GM21723 (cell line): ENCODE data around the gene FILIP1.
"Not testable (repeated sequence)": the region's sequence is repeated elsewhere in the genome, so short reads cannot be mapped to it uniquely, and the experiment has no call there.

ENCODE experiments used
- ATAC-seq: cut with Tn5 transposase; IDR thresholded peaks from one replicate; pipeline ENCODE4 v1.9.1; 2021; ENCODE audit warnings: mild to moderate bottlenecking, moderate library complexity; ENCODE audit not compliant: unreplicated experiment

Gene FILIP1

DNA sequence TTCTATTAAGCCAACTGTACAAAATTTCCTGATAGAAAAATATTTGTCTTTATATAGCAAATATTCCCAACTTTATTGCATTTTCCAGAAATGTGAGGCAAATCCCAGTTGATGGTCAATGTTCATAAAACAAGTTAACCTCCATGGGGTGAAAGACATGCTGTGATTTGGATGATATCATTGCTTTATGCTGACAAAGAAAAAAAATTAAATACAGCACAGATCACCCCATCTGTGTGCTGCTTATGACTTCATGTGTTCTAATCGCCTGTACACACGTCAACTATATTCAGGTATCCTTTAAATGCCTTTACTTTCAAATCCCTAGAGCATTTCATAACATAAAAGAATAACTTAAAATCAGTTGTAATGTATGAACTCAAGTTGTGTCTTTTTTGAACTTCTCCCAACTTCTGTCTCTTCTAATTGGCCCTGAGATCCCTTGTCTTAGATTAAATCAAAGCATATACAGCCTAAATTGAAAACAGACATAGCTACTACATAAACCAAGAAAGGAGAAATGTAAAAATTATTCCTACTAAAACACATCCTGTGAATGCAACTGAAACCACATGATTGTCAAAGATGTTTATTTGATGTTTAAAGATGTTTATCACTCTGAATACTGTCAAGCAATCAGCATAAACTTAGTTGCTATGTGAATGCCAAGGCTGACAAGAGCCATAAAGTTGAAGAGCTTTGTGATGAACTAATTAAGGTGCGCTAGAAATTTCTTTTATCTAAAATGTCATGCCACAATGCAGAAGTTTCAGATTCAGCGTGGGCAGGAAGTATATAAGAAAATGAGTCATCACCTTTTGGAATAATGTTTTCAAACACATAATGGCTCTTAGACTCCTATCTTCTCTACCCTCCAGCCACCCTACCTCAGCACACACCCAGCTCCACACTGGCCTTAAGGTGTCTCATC lies 68.7 kb downstream of the FILIP1 start:
- ATAC-seq: no peak

GRCh38 chr6:75423386-75423785 lies 70.2 kb downstream of the FILIP1 start:
- ATAC-seq: no peak

- no peak for ATAC-seq
Observed at GRCh38 chr6:75422024-75422639, 71.5 kb downstream of the FILIP1 start.

- no peak for ATAC-seq
Observed at GRCh38 chr6:75421316-75422023, 72.1 kb downstream of the FILIP1 start.

DNA sequence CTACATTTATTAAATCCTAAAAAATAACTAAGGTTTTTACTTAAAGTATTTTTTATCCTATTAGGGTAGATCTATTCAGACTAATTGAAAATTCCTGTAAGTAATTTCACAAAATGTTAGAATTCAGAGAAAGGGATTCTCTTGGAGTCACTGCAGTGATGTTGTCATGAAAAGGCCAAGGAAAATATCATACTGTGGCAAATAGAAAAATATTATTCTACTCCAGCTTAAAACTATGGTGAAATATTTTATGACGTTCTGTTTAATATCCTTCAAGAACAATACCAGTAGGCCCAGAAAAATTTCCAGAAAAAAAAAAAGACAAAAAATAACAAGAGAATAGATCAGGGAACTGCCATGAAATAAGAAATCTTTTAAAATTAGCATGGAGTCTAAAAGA lies 73.6 kb downstream of the FILIP1 start:
- ATAC-seq: no peak

GRCh38 chr6:75419416-75419815 lies 74.2 kb downstream of the FILIP1 start:
- ATAC-seq: no peak

DNA sequence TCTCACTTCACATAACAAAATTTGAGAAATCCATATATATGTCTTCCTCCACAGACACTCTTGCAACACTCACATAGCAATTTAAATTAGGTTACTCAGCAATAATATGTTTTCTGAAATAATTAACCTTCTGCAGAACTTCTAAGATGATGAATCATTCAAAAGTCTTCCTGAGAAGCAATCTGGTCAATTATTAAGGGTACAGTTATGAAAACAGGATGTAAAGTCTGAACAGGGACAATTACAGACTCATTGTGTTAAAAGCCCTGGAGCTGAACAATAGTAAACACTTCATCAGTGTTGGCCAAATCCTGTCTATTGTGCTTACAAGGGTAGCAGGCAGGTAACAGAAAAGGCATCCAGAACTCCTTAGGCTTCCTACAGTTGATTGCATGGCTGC lies 75.4 kb downstream of the FILIP1 start:
- ATAC-seq: no peak

GRCh38 chr6:75416443-75416842 lies 77.2 kb downstream of the FILIP1 start:
- no peak for ATAC-seq

DNA sequence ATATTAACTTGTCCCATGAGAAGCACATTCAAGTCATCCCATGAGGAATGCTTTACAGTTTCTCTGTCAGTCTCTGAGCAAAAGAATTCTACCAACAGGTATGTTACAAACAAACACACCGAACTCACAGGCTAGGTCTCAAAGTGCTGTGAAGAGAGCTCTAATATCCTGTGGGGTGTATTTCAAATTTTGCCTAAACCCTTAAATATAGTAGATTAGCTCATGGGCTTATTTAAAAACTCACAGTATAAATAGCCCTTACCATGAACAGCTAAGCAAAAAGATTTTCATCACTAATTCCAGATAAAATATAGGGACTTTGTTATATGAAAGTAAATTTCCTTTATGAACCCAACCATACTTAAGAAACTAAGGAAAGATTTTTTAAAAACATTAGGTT lies 77.8 kb downstream of the FILIP1 start:
- ATAC-seq: no peak

GRCh38 chr6:75414445-75415021 lies 79.1 kb downstream of the FILIP1 start:
- no peak for ATAC-seq

DNA sequence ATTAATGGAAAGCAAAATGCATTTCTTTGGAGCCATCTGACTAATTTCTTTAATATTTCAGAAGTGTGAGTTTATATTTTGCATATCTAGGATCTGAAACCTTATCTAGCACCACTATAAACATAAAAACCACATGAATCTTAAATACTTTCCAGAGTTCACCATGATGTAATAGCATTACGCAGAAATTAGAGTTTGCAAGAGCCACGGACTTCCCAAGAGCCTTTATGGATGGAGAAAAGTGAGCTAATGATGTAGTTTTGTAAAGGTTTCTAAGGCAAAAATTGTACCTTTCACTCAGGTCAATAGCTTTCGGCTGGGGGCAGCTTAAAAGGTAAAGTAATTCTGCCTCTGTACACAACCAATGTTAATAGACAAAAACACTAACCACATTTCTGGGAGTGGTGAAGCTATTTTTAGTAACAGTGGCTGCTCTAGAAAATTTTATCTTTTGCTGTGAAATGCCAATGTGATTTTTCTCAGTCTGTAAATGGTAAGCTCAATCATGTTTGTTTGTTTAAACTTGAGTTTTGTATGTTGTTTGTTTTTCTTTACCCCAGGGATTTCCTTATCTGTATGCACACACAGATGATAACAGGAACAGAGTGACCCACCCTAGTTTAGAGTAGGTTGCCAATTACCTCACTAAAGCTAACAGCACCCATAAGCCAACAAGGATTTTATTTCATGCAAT lies 80.5 kb downstream of the FILIP1 start:
- ATAC-seq: no peak

DNA sequence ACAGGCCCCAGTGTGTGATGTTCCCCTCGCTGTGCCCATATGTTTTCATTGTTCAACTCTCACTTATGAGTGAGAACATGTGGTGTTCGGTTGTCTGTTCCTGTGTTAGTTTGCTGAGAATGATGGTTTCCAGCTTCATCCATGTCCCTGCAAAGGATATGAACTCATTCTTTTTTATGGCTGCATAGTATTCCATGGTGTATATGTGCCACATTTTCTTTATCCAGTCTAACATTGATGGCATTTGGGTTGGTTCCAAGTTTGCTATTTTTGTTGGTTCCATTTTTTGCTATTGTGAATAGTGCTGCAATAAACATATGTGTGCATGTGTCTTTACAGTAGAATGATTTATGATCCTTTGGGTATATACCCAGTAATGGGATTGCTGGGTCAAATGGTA lies 83.0 kb downstream of the FILIP1 start:
- ATAC-seq: not testable (repeated sequence)

DNA sequence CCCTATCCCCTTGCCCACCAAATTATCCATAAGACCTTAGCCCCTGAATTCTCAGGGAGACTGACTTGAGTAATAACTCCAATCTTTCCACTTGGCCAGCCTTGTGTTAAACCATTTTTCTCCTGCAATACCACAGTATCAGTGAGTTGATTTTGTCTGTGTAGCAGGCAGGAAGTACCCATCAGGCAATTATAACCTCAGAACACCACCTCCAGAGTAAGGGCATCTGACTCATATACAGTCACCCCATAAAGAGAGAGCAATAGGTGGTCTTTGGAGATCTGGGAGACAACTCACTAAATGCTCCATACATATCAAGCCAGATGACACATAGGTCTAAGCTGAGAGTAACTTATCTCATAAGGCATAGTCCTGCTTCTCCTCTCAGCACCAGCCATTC lies 83.7 kb downstream of the FILIP1 start:
- ATAC-seq: no peak

DNA sequence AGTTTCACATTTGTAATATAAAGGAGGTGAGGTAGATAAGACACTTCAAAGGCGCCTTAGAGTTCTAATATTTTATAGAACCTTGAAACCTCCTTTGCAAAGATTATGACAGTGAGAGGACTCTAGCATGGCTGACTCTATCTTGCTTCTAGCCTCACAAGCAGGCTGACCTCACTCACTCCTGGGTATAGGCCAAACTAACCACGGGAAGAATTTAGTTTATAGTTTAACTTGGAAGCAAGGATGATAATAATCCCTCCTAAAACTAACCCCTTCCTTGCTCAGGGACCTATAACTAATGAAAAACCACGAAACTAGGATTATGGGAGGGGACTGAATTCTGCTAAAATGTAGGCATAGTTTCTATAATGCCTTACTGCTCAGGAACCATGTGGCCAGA lies 84.3 kb downstream of the FILIP1 start:
- ATAC-seq: no peak

DNA sequence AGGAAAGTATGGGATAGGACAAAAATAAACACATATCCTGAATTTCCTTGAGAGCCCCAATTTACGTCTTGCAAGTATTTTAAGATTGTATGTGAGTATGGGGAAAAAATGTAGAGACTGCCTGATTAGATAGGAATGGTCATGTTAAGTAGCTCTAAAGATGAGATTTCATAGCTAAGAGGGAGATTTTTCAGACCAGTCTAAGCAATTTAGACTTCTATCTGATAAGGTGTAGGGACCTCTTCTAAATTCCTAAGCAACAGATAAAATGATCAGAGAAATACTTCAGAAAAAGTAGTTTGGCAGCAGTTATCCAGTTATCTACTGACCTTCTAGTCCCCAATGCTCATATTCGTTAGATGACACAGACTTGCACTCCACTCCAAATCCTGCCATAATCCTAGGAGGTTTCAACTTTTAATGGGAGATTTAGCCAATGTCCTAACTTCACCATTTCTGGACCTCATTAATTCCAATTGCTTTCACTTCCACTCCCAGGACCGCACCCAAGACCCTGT lies 90.0 kb downstream of the FILIP1 start:
- ATAC-seq: no peak

GRCh38 chr6:75402296-75402695 lies 91.3 kb downstream of the FILIP1 start:
- no peak for ATAC-seq

- no peak for ATAC-seq
Observed at GRCh38 chr6:75397656-75398465, 95.7 kb downstream of the FILIP1 start.

- no peak for ATAC-seq
Observed at GRCh38 chr6:75397171-75397570, 96.4 kb downstream of the FILIP1 start.

DNA sequence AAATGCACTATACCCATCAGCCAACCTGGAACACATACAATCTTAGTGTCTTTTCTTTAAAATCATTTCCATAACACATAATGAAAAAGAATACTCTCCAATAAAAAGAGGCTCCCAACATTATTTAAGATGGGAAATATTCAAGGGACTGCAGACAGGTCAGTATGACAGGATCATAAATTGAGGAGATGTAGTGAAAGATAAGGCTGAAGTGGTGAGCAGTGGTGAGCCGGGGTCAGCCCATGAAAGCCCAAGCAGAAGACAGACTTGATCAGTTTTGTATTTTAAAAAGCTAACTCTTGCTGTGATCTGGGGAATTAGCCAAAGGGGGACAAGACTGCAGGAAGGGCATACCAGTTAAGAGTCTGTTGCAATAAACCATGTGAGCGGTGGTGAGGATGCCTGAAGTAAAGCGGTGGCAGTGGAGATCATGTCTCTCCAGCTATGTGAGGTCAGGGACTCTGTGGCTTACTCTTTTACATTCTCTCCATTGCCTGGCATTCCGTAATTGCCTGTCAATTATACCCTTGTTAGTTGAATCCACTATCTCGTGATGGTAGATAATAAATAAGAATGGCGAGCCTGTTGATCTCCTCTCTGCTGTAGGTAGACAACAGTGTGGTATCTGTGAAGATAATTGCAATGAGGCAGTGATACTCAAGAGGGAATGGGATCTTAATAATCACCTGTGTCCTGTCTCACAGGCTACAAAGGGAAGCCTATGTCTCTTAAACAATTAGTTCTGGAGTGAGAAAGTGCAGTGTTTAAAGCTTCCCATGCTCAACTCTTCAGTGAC lies 97.4 kb downstream of the FILIP1 start:
- ATAC-seq: no peak
